Fibroblast of skin of back (primary cell): ENCODE measurements around the gene ATP5F1A. TPM values are rescaled to one million over a fixed set of nuclear protein-coding genes. Genes with fewer than 3 reads are reported as not detected.
"Not testable (repeated sequence)": the region's sequence is repeated elsewhere in the genome, so short reads cannot be mapped to it uniquely, and the experiment has no call there.

Source experiments
- DNase-seq: peaks from one replicate; pipeline ENCODE4 v3.0.0-alpha.2; 2013
- polyA plus RNA-seq, 2 experiments: library from polyadenylated mRNA; unstranded; fragments of 120-200 nt; gene quantifications; one replicate each; pipeline ENCODE4 v1.2.1, GENCODE V29; 2013; ENCODE audit not compliant: insufficient read length in 2 of 2

Gene ATP5F1A
- 355 TPM for polyA plus RNA-seq (2013, experiment 1 of 2; ENCODE audit: insufficient read length)
- 350 TPM for polyA plus RNA-seq (2013, experiment 2 of 2; ENCODE audit: insufficient read length)

DNA sequence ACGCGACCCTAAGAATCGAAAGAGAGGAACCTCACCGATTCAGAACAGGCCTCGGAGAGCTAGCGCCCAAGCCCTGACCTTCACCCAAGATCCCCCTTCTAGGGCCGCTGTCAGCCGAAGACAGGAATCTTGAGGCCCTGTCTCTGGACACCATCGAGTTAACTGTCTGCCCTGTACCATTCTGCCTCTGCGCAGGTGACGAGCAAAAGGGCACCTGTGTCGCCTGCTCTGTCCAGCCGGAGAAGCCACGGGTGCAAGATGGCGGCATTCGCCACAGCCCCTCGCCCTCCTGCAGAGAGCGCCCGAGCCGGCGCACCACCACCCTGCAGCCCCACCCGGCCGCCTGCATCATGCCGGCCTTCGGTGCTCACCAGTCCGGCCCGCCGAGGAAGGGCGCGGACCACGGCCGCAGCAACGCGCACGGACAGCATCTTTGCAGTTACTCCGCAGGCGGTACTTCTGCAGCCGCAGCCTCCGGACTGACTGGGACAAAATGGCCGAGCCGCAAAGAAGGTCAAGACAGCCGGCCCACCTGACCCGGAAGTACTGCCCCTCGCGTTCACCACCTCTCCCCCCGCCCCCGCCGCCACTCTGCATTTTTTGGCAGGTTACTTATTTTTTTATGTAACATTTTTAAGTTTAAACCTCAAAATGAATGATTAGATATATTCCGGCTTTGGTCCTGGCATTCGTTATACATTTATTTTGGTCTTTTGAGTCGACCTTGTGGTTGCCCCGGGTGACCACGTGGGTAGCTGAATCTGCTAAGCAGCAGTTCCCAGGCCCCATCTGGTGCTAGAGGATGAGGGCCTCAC lies at the start of gene ATP5F1A:
Gene ATP5F1A (minus strand): TSS at position 496 of the 815 bp plus-strand sequence. CDS start 65 bp downstream, at position 431.
- DNase-seq, result peak; percentile 84

DNA sequence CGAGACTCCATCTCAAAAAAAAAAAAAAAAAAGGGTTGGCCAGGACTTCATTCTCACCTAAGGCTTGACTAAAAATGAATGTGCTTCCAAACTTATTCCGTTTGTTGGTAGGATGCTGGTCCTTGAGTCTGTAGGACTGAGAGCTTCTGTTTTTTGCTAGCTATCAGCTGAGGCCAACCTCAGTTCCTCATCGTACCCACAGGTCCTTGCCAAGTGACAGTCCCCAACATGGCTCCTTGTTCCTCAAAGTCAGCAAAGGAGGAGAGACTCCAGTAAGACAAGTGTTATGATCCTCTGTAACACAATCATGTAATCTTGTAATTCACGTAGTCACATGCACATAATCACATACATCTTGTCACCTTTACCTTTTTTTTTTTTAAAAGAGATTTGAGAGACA lies 43.1 kb upstream of the ATP5F1A start:
- DNase-seq, result no peak

DNA sequence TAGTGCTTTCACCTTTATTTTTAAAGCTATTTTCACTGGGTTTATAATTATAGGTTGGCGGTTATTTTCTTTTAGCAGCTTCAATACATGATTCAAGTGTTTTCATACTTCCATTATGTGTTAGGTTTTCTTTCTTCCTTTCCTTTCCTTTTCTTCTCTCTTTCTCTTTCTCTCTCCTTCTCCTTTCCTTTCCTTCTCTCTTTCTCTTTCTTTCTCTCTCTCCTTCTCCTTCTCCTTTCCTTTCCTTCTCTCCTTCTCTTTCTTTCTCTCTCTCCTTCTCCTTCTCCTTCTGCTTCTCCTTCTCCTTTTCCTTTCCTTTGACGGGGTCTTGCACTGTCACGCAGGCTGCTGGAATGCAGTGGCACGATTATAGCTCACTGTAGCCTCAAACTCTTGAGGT lies 42.1 kb upstream of the ATP5F1A start:
- DNase-seq, result no peak

DNA sequence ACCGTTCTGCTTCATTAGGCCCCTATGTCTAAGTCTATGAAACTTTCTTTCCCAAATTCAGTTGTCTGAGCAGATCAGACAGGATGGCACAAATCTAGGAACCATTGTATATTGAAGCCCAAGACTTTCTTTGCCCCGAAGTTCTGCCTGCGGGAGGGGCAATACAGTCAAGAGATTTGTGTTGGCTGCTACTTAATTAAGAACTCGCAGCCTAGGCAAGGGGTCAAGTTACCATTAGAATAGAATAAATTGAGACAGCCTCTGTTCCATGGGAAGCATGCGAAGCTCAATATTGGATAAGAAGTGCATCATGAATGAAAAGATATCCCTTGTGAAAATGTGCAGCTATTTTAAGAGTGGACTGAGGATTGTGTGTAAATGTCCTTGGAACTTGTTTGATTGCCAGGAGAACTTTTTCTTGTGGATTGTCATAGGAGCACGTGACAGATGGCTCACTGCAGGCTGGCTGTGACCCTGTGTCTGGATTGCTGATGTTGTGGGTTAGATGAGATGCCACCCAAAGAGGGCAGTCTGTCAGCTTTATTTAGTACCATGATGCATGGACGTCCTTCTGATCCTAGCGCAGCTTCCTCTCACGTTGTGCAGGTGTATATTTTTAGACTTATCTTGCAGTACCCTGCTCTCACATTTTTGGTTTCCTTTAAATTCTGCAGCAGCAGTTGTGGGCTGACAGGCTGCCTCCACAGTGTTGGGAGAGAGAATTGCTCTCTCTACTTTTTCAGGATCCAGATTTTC lies 37.0 kb upstream of the ATP5F1A start:
- DNase-seq, result peak; percentile 12

DNA sequence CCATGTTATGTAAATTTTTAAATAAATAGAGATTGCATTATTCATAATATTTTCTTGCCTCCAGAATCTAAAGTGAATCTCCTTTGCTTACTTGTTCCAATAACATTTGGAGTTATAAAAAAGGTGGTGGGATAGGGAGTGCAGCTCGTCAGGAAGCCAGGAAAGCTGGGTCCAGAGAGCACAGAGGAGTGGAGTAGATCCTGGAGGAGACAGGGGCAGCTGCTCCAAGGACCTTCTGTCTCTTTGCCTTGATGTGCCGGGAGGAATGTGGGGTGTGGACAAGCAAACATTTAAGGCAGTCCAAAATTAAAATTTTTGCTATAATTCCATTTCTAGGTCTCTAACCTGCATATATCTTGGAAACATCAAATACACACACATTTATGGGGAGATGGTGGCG lies 35.4 kb upstream of the ATP5F1A start:
- DNase-seq, result no peak

DNA sequence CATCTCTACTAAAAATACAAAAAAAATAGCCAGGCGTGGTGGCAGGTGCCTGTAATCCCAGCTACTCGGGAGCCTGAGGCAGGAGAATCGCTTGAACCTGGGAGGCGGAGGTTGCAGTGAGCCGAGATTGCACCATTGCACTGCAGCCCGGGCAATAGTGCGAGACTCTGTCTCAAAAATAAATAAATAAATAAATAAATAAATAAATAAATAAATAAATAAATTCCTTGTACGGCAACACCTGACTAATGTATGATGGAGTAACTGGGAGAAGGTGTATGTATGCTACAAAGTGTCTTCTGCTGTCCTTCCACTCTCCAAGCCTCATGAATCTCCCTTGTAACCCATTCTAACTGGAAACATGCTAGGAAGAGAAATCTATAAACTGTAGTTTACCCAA lies 32.5 kb upstream of the ATP5F1A start:
- DNase-seq, result not testable (repeated sequence)

DNA sequence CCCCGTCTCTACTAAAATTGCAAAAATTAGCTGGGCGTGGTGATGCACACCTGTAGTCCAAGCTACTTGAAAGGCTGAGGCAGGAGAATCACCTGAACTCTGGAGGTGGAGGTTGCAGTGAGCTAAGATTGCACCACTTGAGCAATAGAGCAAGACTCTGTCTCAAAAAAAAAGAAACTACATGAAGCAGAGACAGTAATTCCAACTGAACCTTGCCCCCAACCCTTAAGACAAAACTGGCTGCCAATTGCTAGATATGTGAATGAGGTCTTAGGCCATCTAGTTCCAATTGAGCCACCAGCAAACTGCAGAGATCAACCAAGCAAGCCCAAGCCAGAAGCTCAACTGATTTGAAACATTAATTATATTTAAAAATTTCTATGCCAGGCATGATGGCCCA lies 32.0 kb upstream of the ATP5F1A start:
- no peak for DNase-seq

DNA sequence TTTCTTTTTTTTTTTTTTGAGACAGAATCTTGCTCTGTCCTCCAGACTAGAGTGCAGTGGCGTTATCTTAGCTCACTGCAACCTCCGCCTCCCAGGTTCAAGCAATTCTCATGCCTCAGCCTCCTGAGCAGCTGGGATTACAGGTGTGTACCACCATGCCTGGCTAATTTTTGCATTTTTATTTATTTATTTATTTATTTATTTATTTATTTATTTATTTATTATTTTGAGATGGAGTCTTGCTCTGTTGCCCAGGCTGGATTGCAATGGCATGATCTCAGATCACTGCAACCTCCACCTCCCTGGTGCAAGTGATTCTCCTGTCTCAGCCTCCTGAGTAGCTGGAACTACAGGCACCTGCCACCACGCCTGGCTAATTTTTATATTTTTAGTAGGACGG lies 28.5 kb upstream of the ATP5F1A start:
- DNase-seq, result not testable (repeated sequence)

DNA sequence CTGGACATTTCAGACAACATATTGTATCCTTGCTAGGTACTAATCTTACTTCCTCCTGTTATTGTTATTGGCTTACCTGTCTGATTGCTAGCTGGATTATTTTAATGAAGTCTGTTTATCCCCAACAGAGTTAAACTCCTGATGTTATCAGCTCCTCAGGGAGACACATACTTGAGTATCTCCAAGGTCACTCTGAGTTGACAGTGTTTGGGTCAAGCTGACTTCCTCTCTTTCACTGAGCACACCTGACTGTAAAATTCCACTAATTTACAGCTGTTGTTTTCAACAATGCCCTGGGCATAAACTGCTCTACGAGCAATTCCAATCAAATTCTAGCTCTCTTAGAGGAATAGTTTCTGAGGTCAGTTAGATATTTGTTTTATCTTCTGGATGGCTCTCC lies 15.7 kb upstream of the ATP5F1A start:
- DNase-seq, result no peak

DNA sequence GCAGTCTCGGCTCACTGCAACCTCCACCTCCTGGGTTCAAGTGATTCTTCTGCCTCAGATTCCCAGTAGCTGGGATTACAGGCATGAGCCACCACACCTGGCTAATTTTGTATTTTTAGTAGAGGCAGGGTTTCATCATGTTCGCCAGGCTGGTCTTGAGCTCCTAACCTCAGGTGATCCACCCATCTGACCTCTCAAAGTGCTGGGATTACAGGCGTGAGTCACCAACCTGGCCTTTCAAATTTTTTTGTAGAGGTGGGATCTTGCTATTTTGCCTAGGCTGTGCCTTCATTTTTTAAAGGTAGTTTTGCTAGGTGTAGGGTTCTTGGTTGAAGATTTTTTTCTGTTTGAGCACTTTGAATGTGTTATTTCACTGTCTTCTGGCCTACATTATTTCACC lies 12.3 kb upstream of the ATP5F1A start:
- DNase-seq, result no peak

DNA sequence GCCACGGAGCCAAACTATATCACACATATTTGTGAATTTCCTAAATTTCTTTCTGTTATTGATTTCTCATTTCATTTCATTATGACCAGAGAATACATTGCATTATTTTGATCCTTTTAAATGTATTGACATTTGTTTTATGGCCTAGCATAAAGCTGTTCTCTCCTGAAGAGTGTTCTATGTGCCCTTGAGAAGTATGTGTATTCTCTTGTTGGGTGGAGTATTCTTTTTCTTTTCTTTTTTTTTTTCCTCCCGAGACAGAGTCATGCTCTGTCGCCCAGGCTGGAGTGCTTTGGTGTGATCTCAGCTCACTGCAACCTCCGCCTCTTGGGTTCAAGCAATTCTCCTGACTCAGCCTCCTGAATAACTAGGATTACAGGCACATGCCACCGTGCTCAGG lies 11.3 kb upstream of the ATP5F1A start:
- DNase-seq, result no peak

DNA sequence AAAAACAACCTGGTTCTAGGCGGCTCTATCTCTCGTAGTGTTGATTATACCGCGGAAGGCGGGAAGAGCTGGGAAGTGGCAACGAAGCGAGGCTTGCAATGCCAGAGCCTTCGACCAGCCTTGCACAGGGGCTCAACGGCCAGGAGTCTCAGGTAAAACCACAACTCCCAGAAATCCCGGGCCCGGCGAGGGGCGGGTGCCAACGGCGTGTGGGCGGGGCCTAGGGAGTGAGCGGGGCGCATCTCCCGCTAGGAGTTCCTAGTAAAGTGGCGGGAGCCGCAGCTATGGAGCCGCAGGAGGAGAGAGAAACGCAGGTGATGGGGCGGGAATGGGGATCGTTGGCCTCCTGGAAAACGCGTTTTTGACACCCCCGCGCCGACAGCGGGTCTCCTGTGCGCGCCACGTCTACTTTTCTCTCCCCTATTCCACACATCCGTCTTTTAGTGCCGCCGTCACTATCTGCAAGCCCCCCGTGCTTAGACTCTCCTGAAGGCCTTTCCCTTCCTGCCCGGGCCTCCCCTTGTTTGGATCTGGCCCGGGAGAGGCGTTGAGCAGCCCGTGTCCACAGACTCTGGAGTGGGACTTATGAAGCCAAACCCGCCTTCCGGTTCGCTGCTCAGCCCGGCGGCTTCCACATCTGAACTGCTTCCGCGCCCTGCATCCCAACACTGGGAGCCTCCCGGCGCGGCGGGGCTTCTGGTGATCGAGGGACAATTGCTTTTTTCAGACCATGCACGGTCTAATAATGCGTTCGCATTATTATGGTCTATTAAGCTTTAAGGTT lies 6.2 kb upstream of the ATP5F1A start, which contains the start of gene HAUS1:
Gene HAUS1 (plus strand): TSS at position 258 of the 784 bp plus-strand sequence. CDS start 27 bp downstream, at position 285.
- peak; percentile 81 for DNase-seq

DNA sequence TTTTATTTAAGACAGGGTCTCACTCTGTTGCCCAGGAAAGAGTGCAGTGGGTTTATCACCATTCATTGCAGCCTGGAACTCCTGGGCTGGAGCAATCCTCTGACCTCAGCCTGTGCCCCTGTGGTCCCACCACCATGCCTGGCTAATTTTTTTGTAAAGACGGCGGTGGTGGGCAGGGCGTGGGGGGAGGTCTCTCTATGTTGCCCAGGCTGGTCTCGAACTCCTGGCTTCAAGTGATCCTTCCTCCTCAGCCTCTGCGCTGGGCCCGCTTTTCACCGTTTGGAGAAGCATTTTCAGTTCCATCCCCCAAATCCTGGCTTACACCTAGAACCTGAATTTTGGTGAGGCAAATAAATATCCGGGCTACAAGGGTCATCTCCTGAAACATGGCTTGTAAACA lies 1.4 kb upstream of the ATP5F1A start:
- DNase-seq, result no peak

DNA sequence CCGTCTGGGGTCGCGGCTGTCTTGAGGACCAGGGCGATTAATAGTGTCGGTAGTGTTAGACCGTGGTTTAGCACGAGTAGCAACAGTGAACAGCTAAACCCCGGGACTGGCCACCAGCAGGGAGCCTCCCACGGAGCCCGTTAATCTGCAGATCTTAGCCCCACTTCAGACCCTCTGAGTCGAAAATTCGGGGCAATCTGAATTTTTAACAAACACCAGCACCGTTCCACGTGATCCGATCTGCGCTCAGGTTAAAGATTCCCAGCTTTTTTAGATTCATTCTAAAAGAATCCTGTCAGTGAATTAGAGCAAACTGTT lies 479 bp upstream of the ATP5F1A start:
- no peak for DNase-seq

DNA sequence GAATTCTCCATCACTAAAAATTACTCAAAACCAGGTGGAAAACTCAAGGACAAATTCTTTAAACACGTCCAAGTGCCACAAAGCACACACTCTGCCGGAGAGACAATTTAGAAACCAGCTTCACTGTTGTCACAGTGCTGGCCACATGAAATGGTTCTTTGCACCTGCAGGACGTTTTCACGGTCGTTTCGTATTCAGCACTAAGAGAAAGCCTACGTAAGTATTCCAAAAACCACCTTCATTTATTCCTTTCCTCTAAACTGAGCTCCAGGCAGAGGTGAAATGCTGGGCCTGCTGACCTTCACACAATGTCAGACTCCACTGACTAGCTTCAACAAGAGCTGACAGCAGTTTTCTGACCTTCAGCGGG lies 680 bp downstream of the ATP5F1A start:
- DNase-seq, result no peak

DNA sequence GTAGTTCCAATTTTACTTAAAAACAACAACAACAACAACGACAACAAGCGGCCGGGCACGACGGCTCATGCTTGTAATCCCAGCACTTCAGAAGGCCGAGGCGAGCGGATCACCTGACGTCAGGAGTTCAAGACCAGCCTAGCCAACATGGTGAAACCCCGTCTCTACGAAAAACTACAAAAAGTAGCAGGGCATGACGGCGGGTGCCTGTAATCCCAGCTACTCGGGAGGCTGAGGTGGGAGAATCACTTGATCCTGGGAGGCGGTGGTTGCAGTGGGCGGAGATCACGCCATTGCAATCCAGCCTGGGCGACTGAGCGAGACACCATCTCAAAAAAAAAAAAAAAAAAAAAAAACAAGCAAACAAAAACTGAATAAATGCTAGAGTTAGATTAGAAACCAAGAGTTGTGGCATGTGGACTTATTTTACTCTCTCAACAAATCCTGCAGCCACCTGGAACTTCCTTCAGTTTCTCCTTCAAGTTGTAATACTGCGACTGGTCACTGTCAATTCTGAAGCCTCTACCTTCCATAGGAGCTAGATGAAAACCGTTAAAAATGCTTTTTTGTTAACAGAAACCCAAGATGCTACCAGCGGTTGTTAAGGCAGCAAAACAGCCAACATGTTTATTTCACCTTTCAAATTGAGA lies 1.3 kb downstream of the ATP5F1A start:
- DNase-seq, result no peak

DNA sequence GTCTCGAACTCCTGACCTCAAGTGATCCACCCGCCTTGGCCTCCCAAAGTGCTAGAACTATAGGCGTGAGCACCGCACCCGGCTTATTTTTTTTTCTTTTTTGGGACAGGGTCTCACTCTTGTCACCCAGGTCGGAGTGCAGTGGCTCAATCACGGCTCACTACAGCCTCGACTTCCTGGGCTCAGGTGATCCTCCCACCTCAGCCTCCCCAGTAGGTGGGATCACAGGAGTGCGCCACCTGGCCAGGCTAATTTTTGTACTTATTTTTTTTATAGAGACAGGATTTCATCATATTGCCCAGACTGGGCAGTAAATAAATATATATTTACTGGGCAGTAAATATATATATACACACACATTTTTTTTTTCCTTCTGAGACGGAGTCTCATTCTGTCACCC lies 2.6 kb downstream of the ATP5F1A start:
- no peak for DNase-seq

DNA sequence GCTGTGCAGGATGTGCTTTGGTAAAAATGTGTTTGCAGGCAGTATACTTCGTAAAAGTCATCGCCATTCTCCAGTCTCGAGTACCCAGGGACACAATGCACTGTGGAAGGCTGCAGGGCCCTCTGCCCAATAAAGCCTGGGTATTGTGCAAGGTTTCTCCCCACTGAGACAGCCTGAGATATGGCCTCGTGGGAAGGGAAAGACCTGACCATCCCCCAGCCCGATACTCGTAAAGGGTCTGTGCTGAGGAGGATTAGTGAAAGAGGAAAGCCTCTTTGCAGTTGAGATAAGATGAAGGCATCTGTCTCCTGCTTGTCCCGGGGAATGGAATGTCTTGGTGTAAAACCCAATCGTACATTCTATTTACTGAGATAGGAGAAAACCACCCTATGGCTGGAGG lies 9.6 kb downstream of the ATP5F1A start:
- not testable (repeated sequence) for DNase-seq

DNA sequence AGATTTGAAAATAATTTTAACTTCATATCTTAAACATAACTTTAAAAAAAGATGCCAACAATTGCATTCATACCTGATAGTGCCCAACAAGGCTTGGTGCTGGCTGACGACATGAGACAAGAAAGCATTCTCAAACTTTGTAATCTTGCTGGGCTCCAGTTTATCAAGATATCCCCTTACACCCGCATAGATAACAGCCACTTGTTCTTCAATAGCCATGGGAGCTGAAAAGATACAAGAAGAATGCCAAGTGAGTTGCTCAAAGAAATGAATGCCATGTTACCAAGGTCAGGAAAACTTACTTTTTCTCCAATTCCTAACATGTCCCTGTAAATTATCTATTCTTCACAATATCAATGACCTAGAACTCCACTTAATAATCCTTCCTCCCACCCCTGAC lies 13.7 kb downstream of the ATP5F1A start:
- DNase-seq, result no peak

DNA sequence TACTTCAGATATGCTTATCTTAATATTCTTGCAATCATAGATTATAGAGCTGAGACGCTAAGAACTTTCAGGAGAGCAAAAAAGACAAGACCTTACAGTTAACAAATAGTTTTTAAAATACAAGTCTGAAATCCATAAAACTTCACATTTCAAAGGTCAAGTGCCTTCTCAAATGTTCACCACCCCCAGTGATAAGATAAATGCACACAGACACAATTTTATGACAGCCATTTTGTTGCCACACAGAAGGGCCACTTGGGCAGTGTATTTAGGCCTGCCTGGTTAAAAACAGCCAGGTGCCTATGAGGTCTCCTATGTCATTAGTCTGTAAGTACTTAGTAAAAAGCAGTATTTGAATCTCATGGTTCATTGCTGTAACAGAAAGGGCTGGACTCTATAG lies 17.9 kb downstream of the ATP5F1A start:
- DNase-seq, result no peak

DNA sequence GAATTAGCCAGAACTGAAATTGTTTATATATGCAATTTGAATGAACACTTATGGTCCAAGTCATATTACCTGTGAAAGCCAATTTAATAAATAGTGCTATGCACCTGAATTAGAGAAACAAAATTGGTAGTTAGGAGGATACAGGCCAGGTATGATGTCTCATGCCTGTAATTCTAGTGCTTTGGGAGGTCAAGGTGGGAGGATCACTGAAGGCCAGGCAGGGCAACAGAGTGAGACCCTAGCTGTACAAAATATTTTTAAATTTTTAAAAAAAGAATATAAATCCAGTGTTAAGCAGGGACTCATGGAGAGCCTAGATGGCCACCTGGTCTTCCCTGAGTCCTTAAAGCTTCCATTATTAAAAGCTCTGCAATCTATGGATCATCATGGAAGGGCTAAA lies 18.8 kb downstream of the ATP5F1A start:
- no peak for DNase-seq

DNA sequence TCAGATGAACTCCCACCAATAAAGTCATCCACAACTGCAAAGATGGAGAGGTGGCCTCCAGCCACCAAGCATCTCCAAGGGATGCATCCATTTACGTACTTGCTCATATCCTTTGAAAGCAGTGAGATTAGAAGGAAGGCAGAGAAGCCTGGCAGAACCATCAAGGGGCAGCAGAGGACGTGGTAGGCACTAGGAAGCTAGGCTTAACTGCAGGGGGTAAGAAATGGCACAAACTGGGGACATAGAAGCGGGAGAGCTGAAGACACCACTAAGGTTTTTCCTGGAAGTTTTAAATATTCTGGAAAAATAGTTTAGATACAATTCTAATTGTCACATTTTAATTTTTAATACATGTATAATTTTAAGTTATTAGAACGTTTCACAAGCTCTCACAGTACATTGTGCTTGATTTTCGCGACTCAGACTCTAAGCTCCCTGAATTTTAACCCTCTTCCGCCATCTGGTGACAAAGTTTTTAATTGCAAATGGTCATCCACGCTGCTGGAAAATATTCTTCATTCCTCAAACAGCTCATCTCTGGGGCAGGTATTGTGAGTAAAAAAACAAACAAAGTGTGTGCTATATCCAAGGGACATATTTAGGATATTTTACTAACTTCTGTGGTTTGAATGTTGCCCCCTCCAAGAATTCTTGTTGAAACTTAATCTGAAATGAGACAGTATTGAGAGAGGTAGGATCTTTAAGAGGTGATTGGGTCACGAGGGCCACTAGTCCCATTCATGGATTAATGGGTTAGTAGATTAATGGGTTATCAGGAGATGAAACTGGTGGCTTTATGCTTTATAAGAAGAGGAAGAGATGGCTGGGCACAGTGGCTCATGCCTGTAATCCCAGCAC lies 24.4 kb downstream of the ATP5F1A start:
- peak; percentile 76 for DNase-seq
